Activated CD4-positive, alpha-beta T cell treated with anti-CD3 and anti-CD28 coated beads, Interleukin-2, amount 50 U/mL, for 24 hours (primary cell): ENCODE measurements around the gene NLRX1.
"Not testable (repeated sequence)": the region's sequence is repeated elsewhere in the genome, so short reads cannot be mapped to it uniquely, and the experiment has no call there.

Source experiments
- DNase-seq, 2 donors: peaks; one replicate each; pipeline ENCODE4 v3.0.0-alpha.2; 2020; ENCODE audit warnings: low read depth in 1 of 2, low spot score in 1 of 2

NLRX1 gene

DNA sequence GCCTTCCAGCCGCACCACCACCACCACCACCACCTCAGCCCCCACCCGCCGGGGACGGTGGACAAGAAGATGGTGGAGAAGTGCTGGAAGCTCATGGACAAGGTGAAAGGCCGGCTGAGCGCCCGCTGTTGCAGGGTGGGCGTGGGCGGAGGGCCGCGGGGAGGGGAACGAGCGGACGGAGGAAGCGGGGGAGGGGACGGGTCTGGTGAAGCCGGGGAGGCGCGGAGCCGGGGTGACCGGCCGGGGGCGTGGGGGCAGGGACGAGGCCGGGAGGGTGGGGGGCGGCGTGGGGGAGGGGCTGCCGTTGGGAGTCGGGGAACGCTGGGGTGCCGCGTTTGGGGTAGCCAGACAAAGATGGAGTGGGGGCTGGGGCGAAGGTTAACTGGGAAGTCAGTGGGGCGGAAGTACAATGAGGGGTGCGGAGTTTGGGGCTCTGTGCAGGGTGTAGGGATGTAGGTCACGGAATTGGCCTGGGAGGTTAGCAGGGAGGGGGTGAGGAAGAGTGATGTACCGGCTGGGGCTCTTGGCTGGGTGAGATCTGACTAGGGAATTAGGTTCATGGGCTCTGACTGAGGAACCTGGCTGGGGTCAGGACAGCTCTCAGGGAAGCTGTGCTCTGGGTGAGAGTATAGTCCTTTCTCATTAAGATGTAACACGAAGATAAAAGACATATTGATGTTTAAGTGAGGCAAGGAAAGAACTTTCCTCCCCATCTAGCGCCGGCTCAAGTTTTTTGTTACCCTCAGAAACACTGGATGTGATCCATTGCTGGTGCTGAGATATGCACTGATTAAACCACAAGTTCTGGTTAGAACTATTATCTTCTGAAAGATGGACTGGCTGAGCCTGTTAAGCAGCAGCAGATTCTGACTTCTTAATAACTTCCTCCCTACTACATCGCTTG, 38.2 kb downstream of the NLRX1 start:
- DNase-seq = peak in 1 of 2 donors; percentile 18

GRCh38 chr11:119207415-119207960, 39.0 kb downstream of the NLRX1 start:
- DNase-seq = no peak

GRCh38 chr11:119209186-119209585, 40.7 kb downstream of the NLRX1 start:
- DNase-seq = no peak

GRCh38 chr11:119210050-119210449, 41.5 kb downstream of the NLRX1 start:
- DNase-seq = no peak

GRCh38 chr11:119218141-119218878, 49.8 kb downstream of the NLRX1 start:
- DNase-seq = peak in 1 of 2 donors; percentile 20

- no peak for DNase-seq
Measured at GRCh38 chr11:119222308-119222707, 53.8 kb downstream of the NLRX1 start.

DNA sequence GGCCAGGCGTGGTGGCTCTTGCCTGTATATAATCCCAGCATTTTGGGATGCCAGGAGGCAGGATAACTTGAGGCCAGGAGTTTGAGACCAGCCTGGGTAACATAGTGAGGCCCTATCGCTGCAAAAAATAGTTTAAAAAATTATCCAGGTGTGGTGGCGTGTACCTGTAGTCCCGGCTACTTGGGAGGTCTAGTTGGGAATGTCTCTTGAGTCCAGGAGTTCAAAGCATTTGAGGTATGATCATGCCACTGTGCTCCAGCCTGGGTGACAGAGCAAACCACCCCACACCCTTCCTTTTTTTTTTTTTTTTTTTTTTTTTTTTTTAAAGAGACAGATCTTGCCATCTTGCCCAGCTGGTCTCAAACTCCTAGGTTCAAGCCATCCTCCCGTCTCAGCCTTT, 54.4 kb downstream of the NLRX1 start:
- no peak for DNase-seq

GRCh38 chr11:119223856-119224255, 55.3 kb downstream of the NLRX1 start:
- DNase-seq = no peak

DNA sequence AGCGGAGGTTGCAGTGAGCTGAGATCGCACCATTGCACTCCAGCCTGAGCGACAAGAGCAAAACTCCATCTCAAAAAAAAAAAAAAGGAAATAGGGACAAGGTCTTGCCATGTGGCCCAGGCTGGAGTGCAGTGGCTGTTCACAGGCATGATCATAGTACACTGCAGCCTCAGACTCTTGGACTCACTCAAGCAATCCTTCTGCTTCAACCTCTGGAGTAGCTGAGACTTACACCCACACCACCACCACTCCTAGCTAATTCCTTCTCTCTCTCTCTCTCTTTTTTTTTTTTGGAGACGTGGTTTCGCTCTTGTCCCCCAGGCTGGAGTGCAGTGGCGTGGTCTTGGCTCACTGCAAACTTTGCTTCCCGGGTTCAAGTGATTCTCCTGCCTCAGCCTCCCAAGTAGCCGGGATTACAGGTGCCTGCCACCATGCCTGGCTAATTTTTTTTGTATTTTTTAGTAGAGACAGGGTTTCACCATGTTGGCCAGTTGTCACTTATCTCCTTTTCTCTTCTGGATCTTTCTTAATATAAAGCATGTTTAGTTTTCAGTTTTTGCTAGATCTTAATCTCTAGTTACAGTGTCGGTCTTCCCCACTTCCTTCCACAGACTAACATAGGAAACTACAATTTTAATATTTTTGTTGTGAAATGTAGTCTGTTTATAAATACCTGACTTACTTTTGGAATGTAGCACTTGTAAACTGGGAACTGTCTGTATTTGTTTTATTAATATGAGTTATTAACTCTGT, 60.2 kb downstream of the NLRX1 start:
- DNase-seq = not testable (repeated sequence)

DNA sequence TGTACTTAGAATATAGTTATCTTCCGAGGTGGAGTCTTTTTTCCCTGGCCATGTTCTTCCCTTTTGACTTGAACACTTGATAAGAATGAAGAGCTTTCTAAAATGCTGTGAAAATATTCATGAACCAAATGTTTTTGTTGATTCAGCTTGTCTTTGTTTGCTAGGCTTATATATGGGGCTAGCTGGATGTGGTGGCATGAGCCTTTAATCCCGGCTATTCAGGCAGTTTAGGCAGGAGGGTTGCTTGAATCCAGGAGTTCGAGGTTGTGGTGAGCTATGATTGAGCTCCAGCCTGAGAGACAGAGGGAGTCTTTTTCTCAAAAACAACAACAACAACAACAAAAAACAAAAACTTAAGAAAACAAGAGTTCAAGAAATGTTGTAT, 60.8 kb downstream of the NLRX1 start:
- DNase-seq = no peak

GRCh38 chr11:119229741-119230140, 61.2 kb downstream of the NLRX1 start:
- DNase-seq = no peak
